Amygdala (tissue), 56 donors: Measurements from ENCODE around the gene SPEM3.

Experiments used
- DNase-seq, 56 donors: peaks; one replicate each; lab custom pipeline; 2025; lab: John Stamatoyannopoulos, UW

Gene SPEM3

GRCh38 chr17:7403043-7403726, 25.5 kb upstream of the SPEM3 start:
- peak in 1 of 56 donors; percentile 43 for DNase-seq

- peak in 2 of 56 donors; percentile 73 to 78 for DNase-seq
Observed at GRCh38 chr17:7403727-7403976, 25.0 kb upstream of the SPEM3 start.

DNA sequence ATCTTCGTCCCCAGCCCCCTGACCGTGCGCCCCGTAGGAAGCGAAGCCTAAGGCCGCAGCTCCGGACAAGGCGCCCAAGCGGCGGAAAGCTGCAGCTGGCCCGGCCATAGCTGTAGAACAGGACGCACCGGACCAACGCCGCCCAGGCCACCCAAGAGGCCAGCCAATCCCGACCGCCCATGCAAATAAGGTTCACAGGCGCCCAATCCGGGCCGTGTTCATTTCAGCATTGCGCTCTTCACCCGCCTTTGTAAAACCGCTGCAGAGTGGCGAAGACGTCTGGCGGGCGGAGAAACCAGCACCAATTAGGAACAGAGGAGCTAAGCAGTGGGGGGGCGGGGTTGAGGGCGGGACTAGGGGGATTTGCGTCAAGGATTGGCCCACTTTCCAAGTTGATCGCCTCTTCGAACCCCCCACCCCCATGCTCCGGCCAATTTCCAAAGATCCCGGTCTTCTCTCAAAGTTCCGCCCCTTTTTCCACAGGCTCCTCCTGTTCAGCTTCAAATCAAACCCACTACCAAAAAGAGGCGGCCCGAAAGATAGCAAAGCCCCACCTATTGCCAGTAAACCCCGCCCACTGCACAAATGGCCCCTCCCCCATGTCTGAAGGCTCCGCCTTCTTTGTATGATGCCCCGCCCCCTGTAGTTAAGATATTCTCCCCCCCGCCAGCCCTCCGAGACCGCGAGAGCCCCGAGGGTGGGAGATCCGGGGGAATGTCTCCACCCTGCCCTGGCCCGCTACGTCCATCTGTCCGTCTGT, 24.5 kb upstream of the SPEM3 start, which contains the start of gene TMEM256:
Gene TMEM256, minus strand, starts transcription at position 121 of the 760 bp plus-strand sequence. Its CDS starts 13 bp downstream, at position 108.
- peak; percentile 75 to 100 (median 99) for DNase-seq

GRCh38 chr17:7404737-7405349, 23.8 kb upstream of the SPEM3 start:
- DNase-seq: peak in 17 of 56 donors; percentile 49 to 97 (median 74)

DNA sequence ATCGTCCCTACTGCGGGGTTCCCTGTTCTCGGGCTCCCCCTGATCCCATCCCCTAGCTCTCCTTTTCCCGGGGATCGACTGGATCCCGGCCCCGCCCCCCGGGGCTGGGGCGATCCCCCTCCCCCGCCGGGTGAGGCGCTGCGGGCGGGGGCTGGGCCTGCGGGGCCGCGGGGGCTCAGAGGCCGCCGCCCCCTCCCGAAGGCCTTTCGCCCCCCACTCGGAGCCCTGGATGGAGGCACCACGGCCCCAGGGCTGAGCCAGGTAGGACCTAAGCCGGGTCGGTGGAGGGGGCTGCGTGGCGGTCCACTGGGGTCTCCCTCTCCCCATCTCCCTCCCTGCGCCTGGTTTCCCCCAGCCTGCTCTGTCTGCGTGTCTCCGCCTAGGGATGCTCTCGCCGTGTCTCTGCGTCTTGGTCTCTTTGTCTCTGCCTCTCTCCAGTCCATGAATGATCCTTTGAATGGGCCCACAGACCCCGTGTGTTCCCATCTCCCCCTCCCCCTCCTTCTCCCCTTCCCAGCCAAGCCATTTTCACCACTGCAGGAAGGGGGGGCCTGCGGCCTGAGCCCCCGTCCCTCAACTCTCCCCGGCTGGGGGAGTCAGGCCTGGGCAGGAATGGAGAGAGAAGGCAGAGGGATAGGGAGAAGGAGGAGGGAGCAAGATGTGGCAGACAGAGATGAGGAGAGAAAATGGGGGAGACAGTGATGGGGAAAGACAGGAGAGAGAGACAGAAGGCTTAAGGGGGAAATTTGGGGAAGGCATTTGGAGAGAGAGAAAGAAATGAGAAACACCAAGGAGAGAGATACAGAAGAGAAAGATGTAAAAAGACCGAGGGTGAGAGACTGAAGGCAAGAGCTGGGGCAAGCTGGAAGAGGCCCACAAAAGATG, 23.1 kb upstream of the SPEM3 start:
- DNase-seq: peak in 23 of 56 donors; percentile 13 to 61 (median 31)

GRCh38 chr17:7406235-7406825, 22.3 kb upstream of the SPEM3 start:
- DNase-seq: no peak

DNA sequence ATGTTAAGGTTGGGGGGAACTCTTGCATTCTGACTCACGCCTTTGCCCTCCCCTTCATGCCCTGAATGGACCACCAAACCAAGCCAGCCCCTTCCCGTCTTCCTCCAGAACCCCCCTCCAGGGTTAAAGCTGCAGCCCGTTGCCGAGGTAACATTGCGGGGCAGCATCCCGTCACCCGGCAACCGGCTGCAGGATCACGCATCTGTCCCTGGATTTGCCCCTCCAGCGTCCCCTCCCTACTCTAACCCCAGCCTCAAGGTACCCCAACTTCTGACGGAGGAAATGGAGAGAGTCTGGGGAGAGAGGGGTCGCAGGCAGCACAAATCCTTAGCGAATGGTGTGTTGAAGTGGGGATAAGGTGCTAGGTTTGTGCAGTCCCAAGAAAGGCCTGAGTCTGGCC, 21.6 kb upstream of the SPEM3 start:
- no peak for DNase-seq

DNA sequence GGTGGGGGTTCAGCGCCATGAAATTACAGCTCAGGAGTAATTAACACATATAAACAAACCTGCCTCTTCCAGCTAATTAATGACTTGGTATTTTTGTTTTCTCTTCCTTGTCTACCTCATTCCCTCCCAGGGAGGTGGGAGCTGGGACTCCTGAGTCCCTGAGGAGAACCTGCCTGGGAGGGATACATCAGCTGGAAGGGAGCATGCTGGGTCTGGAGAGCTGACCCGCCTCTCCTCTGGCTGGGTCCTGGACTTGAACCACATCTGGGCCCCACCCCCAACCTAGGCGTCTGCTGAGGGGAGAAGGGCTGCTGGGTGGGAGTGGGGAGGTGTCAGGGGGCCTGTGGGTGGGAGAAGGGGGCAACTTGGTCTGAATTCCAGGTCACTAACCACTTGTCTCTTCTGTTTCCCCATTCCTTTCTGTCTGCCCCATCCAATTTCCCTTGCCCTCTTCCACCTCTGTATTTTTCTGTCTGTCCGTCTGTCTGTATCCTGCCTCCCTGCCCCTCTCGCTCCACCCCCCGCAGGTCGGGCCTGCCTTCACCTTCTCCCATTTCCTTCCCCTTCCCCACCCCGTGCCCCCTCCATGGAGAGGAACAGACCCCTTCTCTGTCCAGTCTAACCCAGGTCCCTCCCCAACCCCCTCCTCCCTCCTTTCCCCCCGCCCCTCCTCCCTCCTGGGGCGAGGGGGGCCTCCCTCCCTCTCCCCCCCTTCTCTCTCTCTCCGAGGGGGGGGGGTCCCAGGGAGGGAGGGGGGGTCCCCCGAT, 21.0 kb upstream of the SPEM3 start, which contains the start of gene NLGN2:
Gene NLGN2, plus strand, starts transcription at position 361 of the 767 bp plus-strand sequence. CDS start 411 bp downstream, outside the sequence.
- DNase-seq: no peak

GRCh38 chr17:7408252-7408727, 20.4 kb upstream of the SPEM3 start:
- no peak for DNase-seq

- no peak for DNase-seq
Observed at GRCh38 chr17:7408863-7409262, 19.8 kb upstream of the SPEM3 start.

DNA sequence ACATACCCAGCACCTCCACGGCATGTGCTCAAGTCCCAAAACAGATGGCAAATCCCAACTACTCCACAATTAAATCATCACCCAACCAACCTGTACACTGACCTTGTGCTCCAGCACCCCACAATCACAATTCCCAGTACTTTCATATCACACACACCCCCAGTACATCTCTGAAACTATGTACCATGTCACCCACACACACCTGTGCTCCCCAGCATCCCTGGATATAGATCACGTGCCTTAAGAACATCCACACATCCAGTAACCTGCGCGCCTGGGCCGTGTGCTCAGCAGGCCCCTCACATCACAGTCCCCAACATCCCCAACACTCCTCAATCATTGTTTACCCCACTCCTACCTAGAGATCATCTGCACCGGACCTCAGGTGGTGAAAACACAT, 18.9 kb upstream of the SPEM3 start:
- DNase-seq: no peak

DNA sequence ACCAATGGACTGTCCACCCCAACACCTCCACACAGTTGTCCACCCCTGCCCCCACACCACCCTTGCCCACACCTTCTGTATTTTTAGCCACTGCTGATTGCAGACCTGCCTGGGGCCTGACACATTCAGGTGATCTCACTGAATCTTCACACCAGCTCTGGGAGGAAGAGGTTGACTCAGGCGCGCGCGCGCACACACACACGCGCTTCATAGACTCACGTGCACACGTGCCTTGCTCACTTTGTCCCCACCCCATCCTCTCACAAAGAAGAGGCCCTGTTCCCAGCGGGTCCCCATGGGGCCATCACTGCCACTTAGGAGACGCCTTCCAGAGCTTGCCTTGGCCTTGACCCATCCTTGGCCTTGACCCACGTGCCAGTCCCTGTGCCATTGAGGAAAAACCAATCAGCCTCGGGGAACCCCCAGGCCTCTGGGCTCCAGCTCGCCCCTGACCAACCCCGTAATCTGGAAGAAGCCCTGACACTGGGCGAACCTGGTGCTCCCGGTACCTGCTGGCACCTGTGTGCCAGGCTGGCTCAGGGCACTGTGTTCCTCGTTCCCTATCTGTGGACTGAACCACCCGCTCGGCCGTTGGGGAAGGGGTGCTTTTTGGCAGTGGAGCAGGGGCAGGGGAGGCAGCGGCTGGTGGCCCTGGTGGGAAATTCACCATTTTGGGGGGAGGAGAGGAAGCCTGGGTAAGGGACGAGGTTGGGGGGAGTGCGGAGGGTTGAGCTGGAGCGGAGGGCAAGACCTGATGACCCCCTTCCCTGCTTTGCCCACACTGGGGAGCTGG, 17.8 kb upstream of the SPEM3 start:
- DNase-seq: no peak

DNA sequence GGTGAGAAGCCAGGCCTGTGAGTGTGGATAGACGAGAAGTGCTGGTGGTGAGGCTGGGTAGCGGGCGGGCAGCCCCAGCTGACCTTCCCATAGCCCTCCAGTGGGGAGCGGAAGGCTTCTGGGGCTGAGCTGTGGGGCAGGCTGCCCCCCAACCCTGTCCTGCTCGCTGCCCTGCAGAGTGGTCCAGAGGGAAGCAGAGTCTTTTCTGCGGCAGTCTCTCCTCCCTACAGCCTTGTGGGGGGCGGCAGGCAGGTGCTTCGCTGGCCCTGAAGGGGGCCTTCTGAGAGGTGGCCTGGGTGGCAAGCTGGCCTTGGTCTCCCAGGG, 17.3 kb upstream of the SPEM3 start:
- no peak for DNase-seq

GRCh38 chr17:7413346-7413985, 15.2 kb upstream of the SPEM3 start:
- DNase-seq: no peak

DNA sequence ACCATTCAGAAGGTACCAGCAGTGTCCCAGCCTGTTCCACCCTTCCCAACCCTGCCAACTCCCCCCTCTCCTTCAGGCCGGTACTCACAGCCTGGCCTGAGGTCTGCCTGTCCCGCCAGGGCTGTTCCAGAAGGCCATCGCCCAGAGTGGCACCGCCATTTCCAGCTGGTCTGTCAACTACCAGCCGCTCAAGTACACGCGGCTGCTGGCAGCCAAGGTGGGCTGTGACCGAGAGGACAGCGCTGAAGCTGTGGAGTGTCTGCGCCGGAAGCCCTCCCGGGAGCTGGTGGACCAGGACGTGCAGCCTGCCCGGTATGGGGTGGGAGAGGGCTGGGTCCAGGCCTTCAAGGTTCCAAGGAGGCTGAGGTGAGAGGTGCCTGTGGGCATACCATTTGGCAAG, 13.8 kb upstream of the SPEM3 start:
- DNase-seq: no peak

GRCh38 chr17:7415784-7416183, 12.9 kb upstream of the SPEM3 start:
- no peak for DNase-seq

DNA sequence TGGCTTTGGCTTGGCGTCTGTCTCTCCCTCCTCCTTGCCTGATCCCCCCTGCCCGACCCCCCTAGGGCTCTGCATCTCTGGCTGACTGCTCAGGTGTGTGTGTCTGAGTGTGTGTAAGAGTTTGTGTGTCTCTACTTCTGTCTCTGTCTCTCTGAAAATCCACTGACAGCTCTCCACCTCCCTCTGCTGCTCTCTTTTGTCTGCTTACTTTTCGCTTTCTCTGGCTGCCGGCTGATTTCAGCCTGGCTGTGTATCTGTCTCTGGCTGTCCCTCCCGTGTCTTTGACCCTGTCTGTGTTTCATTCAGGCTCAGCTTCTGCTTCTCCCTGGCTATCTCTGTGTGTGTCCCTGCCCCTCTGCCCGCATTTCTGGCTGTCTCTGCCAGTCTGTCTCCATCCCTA, 12.3 kb upstream of the SPEM3 start:
- no peak for DNase-seq

GRCh38 chr17:7417056-7417655, 11.5 kb upstream of the SPEM3 start:
- no peak for DNase-seq
